Stimulated activated memory B cell treated with anti-CD40 and anti-IgM and Interleukin-4, amounts not matched to agents 10 μg/mL and 1 μg/mL and 100 μg/mL, for 72 hours (primary cell): Measurements from ENCODE around the gene GCK.
"Not testable (repeated sequence)": the region's sequence is repeated elsewhere in the genome, so short reads cannot be mapped to it uniquely, and the experiment has no call there.

ENCODE experiments used
- ATAC-seq: fragments of 150-1000 bp; cut with Tn5 transposase; 2 replicates; pipeline ENCODE4 v1.10.0; 2021
- H3K27ac Mint-ChIP-seq: one replicate; pipeline ENCODE4 v1.8.0; 2022; ENCODE audit warnings: mild to moderate bottlenecking, mixed read lengths
- H3K27me3 Mint-ChIP-seq: one replicate; pipeline ENCODE4 v1.8.0; 2022; ENCODE audit warnings: mixed read lengths
- H3K36me3 Mint-ChIP-seq: one replicate; pipeline ENCODE4 v1.8.0; 2022; ENCODE audit warnings: mixed read lengths
- H3K4me1 Mint-ChIP-seq: one replicate; pipeline ENCODE4 v1.8.0; 2022; ENCODE audit warnings: mixed read lengths
- H3K4me3 Mint-ChIP-seq: one replicate; pipeline ENCODE4 v1.8.0; 2022; ENCODE audit warnings: mild to moderate bottlenecking, moderate library complexity, mixed read lengths
- H3K9me3 Mint-ChIP-seq: one replicate; pipeline ENCODE4 v1.8.0; 2022; ENCODE audit warnings: mixed read lengths

Gene GCK

DNA sequence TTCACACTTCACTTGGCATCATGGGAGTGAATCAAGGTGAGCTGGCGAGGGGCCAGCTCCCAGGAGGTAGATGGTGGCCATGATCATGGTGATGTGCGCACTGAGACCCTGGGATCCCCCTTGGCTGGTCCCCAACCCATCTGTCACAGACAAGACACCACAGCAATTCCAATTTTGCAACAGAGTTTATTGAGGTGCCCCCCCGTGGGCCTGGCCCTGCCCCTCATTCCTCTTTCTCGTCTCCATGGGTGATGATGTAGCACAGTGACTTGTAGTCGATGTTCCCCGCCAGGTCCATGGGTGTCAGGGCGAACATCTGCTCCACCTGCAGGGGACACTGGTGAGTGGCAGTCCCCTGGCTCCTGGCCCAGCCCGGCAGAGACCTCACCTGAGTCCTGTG, 50.5 kb downstream of the GCK start:
- no peaks in the 10 kb centered on the region for H3K36me3 Mint-ChIP-seq
- no peak overlapping the region for H3K27ac Mint-ChIP-seq
- ATAC-seq = no peak
- no peaks in the 10 kb centered on the region for H3K9me3 Mint-ChIP-seq
- H3K4me3 Mint-ChIP-seq = no peak overlapping the region
- peaks cover 10% of the 10 kb centered on the region for H3K27me3 Mint-ChIP-seq
- no peaks in the 10 kb centered on the region for H3K4me1 Mint-ChIP-seq

DNA sequence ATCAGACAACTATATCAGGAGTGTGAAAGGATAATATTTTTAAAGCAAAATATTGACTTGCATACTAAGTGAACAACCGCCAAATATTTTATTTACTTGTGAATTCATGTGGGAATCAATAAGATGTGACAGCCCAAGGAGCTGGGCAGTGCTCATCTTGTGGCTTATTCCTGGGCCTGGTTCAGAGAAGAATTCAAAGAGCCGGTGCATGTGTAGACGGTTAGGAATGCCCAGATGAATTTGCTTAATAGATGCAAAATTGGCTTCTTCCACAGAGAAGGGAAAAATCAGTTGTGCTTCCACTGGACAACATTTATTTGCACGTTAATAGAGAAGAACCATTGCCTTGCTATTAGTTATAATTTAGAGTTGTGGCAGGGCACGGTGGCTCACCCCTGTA, 52.5 kb downstream of the GCK start:
- Mint-ChIP-seq H3K4me3 (no peak overlapping the region), H3K27me3 (peaks cover 10% of the 10 kb centered on the region), H3K4me1 (no peaks in the 10 kb centered on the region), H3K9me3 (no peaks in the 10 kb centered on the region), H3K36me3 (no peaks in the 10 kb centered on the region), H3K27ac (no peak overlapping the region)
- no peak for ATAC-seq

DNA sequence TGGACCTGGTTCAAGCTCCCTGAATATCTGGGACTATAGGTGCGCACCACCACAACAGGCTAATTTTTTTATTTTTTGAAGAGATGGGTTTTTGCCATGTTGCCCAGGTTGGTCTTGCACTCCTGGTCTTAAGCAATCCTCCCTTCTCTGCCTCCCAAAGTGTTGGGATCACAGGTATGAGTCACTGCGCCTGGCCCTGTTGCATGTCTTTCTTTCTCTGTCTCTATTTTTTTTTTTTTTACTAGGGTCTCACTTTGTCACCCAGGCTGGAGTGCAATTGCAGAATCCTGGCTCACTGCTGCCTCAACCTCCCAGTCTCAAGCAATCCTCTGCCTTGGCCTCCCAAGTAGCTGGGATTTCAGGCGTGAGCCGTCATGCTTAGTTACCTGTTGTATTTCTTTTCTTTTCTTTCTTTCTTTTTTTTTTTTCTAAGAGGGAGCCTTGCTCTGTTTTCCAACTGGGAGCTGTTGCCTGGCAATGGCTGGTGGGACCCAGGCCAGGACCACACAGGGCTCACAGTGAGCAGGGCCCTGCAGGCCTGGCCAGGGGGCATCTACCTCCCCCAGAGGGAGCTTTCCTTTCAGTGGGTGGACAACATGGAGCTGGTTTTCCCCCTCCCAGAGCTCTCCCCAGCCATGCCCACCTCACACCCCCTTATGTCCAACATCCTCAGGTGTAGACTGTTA, 54.2 kb downstream of the GCK start:
- no peak overlapping the region for H3K4me3 Mint-ChIP-seq
- H3K9me3 Mint-ChIP-seq = no peaks in the 10 kb centered on the region
- peaks cover 7% of the 10 kb centered on the region for H3K27me3 Mint-ChIP-seq
- H3K27ac Mint-ChIP-seq = no peak overlapping the region
- ATAC-seq = no peak
- H3K4me1 Mint-ChIP-seq = no peaks in the 10 kb centered on the region
- H3K36me3 Mint-ChIP-seq = no peaks in the 10 kb centered on the region

DNA sequence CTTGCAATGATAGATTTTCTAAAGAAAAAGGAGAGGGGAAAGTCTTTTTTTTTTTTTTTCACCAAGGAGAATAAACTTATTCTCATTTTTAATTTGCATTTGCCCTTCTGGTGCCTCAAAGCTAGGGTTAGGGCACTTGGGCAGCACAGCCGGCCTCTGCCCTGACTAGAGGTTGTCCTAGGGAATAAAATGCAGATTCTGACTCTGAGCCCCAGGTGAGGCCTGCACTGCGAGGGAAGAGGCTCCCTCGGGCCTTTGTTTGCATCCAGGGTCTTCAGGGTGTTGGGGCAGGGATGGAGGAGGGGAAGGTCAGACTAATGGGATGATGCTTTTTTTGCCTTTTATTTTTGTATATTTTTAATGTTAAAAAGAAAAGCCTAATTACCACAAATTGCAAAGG, 55.9 kb downstream of the GCK start:
- ATAC-seq = no peak
- Mint-ChIP-seq H3K36me3 (no peaks in the 10 kb centered on the region), H3K4me3 (no peak overlapping the region), H3K27me3 (no peaks in the 10 kb centered on the region), H3K9me3 (no peaks in the 10 kb centered on the region), H3K4me1 (no peaks in the 10 kb centered on the region), H3K27ac (no peak overlapping the region)

DNA sequence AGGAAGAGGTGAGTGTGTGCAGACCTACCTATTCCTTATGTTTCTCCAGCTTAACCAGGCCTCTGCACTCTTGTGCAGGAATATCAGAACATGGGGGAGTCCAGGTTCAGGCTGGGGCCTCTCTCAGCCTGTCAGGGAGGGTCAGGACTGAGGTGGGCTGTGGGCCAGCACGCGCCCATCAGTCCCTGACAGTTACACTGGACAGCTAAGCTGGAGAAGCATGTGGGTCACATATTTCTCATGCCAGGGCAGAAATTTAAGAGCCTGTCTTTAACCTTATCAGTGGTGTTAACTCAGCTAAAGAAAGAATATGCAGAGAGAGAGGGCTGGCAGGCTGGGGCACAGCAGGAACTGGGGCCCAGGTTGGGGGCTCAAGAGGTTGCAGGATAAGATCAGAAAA, 57.2 kb downstream of the GCK start:
- H3K9me3 Mint-ChIP-seq = peaks cover 3% of the 10 kb centered on the region
- no peak overlapping the region for H3K4me3 Mint-ChIP-seq
- no peak for ATAC-seq
- H3K36me3 Mint-ChIP-seq = peaks cover 5% of the 10 kb centered on the region
- H3K27ac Mint-ChIP-seq = no peak overlapping the region
- H3K27me3 Mint-ChIP-seq = no peaks in the 10 kb centered on the region
- H3K4me1 Mint-ChIP-seq = peaks cover 6% of the 10 kb centered on the region

DNA sequence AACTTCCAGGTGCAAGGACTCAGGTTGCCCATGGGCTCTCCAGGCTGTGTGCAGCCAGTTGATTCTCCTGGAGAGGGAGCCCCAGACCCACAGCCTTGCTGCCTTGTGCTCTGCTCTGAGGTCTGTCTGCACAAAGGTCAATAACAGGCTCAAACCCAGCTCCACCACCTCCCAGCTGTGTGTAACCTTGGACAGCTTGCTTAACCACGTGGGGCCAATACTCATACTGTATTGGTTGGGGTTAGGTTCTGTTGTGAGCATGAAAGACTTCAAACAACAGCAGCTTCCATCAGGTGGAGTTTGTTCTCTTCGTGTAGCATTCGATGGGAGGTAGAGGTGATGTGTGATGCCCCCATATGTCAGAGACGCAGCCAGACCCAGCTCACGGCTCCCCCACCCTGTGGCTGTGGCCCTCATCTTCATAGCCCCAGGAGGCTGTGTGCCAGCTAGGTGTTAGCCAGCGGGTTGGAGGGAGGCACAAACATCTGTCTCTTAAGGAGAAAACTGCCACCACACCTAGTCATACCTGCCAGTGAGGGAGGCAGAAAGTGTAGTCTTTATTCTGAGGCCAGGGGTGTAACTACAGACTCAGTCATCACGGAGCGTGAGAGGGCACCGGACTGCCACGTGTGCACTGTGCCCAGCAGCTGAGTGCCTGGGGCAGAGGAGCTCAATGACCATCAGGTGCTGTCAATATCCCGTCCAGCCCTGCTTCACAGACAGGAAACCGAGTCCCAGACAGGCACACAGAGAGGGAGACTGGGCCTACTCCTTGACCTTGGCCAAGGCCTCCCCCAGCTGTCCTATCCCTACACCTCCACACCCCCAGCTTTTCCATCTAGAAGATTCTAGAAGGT, 57.8 kb downstream of the GCK start:
- H3K36me3 Mint-ChIP-seq = peaks cover 5% of the 10 kb centered on the region
- no peak for ATAC-seq
- no peak overlapping the region for H3K4me3 Mint-ChIP-seq
- no peaks in the 10 kb centered on the region for H3K27me3 Mint-ChIP-seq
- peaks cover 6% of the 10 kb centered on the region for H3K9me3 Mint-ChIP-seq
- H3K27ac Mint-ChIP-seq = no peak overlapping the region
- peaks cover 6% of the 10 kb centered on the region for H3K4me1 Mint-ChIP-seq

DNA sequence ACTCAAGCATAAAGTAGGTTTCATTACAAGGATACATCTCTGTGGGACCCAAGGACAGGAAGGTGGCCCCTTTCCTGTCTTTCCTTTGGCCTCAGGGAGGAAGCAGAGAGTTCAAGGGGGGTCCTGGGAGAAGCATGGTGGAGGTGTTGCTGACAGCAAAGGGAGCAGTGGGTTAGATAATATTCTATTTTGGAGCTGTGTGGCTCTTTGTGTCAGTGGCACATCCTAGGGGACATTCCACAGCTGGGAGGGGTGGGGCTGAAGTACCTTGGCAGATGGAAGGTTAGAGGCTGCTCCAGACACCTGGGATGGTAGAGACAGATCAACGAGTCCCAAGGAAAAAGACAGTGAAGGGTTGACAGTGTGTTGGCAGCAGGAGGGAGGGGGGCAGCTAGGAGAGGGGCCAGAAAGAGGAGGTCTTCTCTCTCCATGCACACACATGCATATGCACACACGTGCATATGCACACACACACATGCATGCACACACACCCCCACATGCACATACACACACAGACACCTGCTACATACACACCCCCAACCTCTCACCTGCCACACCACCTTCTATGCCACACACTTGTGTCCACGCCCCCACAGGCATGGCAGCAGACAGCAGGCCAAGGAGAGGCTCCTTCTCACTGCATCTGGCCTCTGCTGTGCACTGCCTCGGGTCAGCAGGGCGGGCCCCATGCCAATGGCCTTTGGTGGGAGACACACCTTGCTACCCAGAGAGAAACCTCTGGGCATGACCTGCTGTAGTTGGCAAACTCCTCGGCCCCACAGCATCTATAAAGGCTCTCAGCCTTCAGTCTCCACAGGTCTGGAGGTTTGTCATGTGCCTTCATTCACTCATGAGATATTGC, 60.3 kb downstream of the GCK start:
- Mint-ChIP-seq H3K27me3 (no peaks in the 10 kb centered on the region), H3K4me1 (peaks cover 11% of the 10 kb centered on the region), H3K36me3 (peaks cover 5% of the 10 kb centered on the region), H3K9me3 (peaks cover 6% of the 10 kb centered on the region), H3K27ac (no peak overlapping the region), H3K4me3 (no peak overlapping the region)
- no peak for ATAC-seq

DNA sequence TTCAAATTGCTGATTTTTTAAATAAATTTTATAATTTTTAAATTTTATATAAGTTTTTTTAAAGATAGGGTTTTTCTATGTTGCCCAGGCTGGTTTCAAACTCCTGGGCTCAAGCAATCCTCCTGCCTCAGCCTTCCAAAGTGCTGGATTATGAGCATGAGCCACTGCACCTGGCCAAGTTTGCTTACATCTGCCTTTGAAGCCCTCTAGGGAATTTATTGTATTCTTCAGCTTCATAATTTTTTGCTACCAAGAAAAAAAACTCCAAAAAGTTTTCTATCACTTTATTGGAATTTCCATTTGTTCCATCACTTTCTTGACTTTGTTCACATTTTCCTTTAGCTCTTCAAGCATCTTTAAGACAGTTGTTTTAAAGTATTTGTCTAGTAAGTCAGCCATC, 62.1 kb downstream of the GCK start:
- Mint-ChIP-seq H3K9me3 (peaks cover 6% of the 10 kb centered on the region), H3K4me1 (peaks cover 21% of the 10 kb centered on the region), H3K27ac (no peak overlapping the region), H3K27me3 (no peaks in the 10 kb centered on the region), H3K36me3 (peaks cover 5% of the 10 kb centered on the region), H3K4me3 (no peak overlapping the region)
- no peak for ATAC-seq

DNA sequence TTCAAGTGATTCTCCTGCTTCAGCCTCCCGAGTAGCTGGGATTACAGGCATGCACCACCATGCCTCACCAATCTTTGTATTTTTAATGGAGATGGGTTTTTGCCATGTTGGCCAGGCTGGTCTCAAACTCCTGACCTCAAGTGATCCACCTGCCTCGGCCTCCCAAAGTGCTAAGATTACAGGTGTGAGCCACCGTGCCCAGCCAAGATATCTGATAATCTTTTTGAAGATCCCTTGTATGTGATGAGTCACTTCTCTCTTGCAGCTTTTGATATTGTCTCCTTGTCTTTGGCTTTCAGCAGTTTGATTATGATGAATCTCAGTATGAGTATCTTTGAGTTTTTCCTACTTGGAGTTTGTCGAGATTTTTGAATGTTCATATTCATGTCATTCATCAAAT, 62.7 kb downstream of the GCK start:
- H3K27me3 Mint-ChIP-seq, H3K27ac Mint-ChIP-seq, ATAC-seq, H3K36me3 Mint-ChIP-seq, H3K4me3 Mint-ChIP-seq, H3K9me3 Mint-ChIP-seq: not testable (repeated sequence)
- H3K4me1 Mint-ChIP-seq = peaks cover 25% of the 10 kb centered on the region

DNA sequence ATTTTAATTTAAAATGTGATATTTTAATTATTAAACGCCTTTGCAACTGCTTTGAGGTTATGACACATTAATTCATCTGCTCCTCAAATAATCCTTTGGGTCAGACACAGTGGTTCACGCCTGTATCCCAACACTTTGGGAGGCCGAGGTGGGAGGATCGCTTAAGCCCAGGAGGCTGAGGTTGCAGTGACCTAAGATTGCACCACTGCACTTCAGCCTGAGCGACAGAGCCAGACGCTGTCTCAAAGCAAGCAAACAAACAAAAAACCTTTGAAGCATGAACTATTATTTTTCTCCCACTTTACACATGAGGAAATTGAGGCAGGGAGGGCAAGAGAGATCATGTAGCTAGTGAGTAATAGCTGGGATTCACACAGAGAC, 64.4 kb downstream of the GCK start:
- no peak for ATAC-seq
- H3K4me1 Mint-ChIP-seq = peaks cover 30% of the 10 kb centered on the region
- H3K27me3 Mint-ChIP-seq = no peaks in the 10 kb centered on the region
- peaks cover 19% of the 10 kb centered on the region for H3K36me3 Mint-ChIP-seq
- peaks cover 6% of the 10 kb centered on the region for H3K9me3 Mint-ChIP-seq
- no peak overlapping the region for H3K27ac Mint-ChIP-seq
- H3K4me3 Mint-ChIP-seq = no peak overlapping the region

DNA sequence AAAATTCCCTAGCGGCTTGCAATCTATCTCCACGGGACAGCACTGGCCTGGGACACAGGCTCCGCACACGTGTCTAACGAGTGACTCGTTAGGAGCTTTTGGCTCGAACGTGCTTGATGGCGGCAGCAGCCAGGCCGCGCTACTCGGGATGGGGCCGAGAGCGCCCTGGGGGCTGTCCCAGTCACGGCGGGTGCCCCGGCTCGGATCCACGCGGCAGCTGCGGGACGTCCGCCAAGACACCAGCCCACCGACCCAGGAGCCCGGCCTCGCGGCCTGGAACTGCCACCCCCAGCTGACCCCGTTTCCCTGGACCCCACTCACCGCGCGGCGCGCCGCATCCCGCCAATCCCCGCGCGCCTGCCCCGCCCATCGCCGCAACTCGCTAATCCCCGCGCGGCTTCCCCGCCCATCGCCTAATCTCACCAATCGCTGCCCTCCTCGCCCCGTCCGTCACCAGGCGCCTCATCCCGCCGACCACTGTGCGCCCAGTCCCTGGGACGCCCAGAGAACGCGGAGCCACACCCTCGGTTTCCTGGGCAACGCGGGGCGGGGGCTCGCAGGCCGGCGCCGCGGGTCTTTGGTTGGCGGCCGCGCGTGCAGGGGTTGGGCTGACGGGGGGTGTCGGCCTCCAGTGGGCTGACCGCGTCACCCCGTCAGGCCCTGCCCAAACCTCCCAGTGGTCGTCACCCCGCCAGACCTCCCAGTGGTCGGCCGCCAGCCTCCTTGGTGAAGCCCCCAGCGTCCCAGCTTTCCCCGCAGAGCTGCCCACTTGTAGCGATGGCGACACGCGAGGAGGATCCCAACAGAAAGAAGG, 65.8 kb downstream of the GCK start, which contains the start of gene POLD2:
Gene POLD2 (minus strand): TSS at position 359 of the 814 bp plus-strand sequence. CDS start 1,495 bp downstream, outside the sequence.
- peak; percentile 100 for ATAC-seq
- Mint-ChIP-seq H3K27ac (peak within 1 kb of the TSS; percentile 81), H3K4me3 (peak within 1 kb of the TSS; percentile 86), H3K36me3 (peaks cover 31% of the 10 kb centered on the region), H3K9me3 (peaks cover 6% of the 10 kb centered on the region), H3K27me3 (no peaks in the 10 kb centered on the region), H3K4me1 (peaks cover 38% of the 10 kb centered on the region)

DNA sequence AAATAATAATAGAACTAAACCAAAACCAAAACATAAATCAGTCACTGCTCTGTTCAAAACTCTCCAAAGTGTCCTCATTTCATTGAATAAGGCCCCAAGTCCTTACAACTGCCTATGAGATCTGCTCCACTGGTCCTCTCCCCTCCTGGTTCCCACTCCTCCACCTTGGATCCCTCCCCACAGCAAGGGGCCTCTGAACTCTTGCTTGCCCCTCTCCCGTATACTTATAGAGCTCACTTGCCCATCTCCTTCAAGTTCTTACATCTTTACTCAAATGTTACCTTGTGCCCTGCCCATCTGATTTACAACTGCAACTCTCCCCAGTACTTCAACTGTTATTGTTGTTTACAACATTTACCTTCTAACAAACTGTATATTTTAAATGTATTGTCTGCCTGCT, 66.7 kb downstream of the GCK start:
- peak overlapping the region; percentile 86 for H3K4me3 Mint-ChIP-seq
- H3K27ac Mint-ChIP-seq = peak overlapping the region; percentile 81
- H3K9me3 Mint-ChIP-seq = peaks cover 5% of the 10 kb centered on the region

DNA sequence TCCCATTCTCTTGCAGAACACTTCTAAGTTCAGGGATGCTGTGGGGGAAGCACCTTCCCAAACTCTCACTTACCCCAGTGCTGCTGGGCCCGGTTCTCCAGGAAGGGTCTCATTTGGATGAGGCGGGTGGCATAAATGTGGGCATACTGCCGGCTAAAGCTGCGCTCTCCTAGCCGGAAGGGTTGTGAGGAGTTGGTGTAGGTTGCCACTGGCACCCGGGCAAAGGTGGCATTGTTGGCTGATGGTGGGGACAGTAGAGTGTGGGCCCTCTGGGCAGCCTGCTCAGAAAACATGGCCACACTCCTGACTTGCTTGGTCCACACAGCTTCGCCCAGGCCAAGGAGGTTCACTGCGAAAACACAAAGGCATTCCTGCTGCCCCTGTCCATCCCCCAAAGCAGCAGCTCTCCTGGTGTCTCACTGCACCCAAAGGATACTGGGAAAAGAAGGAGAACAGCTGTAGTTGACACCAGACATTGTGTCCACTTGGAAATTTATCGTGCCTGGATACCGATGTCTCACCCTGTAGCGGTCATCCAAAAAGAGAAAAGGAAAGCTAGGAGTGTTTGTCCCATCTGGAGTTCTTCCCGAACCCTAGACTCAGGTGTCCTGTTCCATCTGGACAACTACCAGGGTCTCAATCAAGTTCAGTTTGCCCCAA, 67.3 kb downstream of the GCK start:
- H3K4me1 Mint-ChIP-seq = peaks cover 41% of the 10 kb centered on the region
- H3K36me3 Mint-ChIP-seq = peaks cover 41% of the 10 kb centered on the region
- peaks cover 2% of the 10 kb centered on the region for H3K9me3 Mint-ChIP-seq
- peak overlapping the region; percentile 81 for H3K27ac Mint-ChIP-seq
- peak overlapping the region; percentile 86 for H3K4me3 Mint-ChIP-seq
- no peak for ATAC-seq
- no peaks in the 10 kb centered on the region for H3K27me3 Mint-ChIP-seq

More for the DNA sequence above, 66.7 kb downstream of the GCK start:
- no peak for ATAC-seq
- Mint-ChIP-seq H3K36me3 (peaks cover 38% of the 10 kb centered on the region), H3K4me1 (peaks cover 44% of the 10 kb centered on the region), H3K27me3 (no peaks in the 10 kb centered on the region)

DNA sequence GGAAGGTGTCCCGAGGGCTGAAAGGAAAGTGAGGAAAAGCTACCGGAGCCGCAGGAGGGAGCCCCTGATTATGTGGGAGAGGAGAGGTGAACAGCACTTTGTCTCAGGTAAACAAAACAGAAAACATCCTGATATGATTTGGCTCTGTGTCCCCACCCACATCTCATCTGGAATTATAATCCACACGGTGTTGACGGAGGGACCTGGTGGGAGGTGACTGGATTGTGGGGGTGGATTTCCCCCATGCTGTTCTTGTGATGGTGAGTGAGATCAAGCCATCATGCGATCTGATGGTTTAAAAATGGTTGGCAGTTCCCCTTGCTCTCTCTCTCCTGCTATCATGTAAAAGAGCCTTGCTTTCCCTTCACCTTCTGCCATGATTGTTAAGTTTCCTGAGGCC, 68.8 kb downstream of the GCK start:
- Mint-ChIP-seq H3K4me3 (no peak overlapping the region), H3K4me1 (peaks cover 41% of the 10 kb centered on the region), H3K36me3 (peaks cover 48% of the 10 kb centered on the region), H3K27ac (no peak overlapping the region), H3K27me3 (no peaks in the 10 kb centered on the region), H3K9me3 (no peaks in the 10 kb centered on the region)
- ATAC-seq = no peak
